Measurements from ENCODE around the gene ALG1. TPM values are rescaled to one million over a fixed set of nuclear protein-coding genes. Genes with fewer than 3 reads are reported as not detected.

Gene ALG1
- total and polyA plus RNA-seq, 2 of the 13 experiments (the other 11 are each of a cell fraction or from before 2014, with no cell fraction given): 43.3 to 75.6 TPM

DNA sequence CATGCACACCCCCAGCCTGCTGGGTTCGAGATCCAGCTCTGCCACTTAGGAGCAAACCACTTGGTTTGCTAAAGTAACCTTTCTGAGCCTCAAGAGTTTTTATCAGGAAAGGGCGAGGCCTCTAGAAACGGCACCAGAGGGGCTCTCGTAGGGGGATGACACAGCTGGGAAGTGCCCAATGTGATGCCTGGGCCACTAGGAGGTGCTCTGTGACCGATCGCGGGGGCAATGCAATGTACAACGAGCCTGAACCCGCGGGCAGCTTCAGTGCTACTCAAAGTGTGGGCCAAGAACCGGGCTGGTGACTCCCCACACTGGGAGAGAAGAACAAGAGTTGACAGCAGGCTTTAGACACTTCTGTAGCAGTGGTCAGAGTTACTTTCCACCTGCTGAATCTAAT is 15.3 kb upstream of the ALG1 start (continued):
- TF ChIP-seq NR2C2 (CRISPR knock-in tag; IDR thresholded peaks at IDR 0.05; ENCODE audit: borderline replicate concordance) (no peak), THAP9 (CRISPR knock-in tag; IDR thresholded peaks at IDR 0.05; ENCODE audit: borderline replicate concordance) (no peak), ZNF430 (CRISPR knock-in tag; IDR thresholded peaks at IDR 0.05) (no peak), ZNF224 (CRISPR knock-in tag; IDR thresholded peaks at IDR 0.05) (no peak), ZNF468 (CRISPR knock-in tag; IDR thresholded peaks at IDR 0.05) (no peak), ZNF580 (CRISPR knock-in tag; IDR thresholded peaks at IDR 0.05; ENCODE audit: borderline replicate concordance, low read depth) (no peak), TAF1 (CRISPR knock-in tag; IDR thresholded peaks at IDR 0.05) (no peak), TP53 (CRISPR knock-in tag; conservative IDR thresholded peaks at IDR 0.05) (0 out of 2 replicates have a peak, but pooled peaks have one; percentile 45), ARID2 (CRISPR knock-in tag; IDR thresholded peaks at IDR 0.05; ENCODE audit: borderline replicate concordance) (no peak)
- TF ChIP-seq, protein P1, sequence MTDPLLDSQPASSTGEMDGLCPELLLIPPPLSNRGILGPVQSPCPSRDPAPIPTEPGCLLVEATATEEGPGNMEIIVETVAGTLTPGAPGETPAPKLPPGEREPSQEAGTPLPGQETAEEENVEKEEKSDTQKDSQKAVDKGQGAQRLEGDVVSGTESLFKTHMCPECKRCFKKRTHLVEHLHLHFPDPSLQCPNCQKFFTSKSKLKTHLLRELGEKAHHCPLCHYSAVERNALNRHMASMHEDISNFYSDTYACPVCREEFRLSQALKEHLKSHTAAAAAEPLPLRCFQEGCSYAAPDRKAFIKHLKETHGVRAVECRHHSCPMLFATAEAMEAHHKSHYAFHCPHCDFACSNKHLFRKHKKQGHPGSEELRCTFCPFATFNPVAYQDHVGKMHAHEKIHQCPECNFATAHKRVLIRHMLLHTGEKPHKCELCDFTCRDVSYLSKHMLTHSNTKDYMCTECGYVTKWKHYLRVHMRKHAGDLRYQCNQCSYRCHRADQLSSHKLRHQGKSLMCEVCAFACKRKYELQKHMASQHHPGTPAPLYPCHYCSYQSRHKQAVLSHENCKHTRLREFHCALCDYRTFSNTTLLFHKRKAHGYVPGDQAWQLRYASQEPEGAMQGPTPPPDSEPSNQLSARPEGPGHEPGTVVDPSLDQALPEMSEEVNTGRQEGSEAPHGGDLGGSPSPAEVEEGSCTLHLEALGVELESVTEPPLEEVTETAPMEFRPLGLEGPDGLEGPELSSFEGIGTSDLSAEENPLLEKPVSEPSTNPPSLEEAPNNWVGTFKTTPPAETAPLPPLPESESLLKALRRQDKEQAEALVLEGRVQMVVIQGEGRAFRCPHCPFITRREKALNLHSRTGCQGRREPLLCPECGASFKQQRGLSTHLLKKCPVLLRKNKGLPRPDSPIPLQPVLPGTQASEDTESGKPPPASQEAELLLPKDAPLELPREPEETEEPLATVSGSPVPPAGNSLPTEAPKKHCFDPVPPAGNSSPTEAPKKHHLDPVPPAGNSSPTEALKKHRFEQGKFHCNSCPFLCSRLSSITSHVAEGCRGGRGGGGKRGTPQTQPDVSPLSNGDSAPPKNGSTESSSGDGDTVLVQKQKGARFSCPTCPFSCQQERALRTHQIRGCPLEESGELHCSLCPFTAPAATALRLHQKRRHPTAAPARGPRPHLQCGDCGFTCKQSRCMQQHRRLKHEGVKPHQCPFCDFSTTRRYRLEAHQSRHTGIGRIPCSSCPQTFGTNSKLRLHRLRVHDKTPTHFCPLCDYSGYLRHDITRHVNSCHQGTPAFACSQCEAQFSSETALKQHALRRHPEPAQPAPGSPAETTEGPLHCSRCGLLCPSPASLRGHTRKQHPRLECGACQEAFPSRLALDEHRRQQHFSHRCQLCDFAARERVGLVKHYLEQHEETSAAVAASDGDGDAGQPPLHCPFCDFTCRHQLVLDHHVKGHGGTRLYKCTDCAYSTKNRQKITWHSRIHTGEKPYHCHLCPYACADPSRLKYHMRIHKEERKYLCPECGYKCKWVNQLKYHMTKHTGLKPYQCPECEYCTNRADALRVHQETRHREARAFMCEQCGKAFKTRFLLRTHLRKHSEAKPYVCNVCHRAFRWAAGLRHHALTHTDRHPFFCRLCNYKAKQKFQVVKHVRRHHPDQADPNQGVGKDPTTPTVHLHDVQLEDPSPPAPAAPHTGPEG (CRISPR knock-in tag; IDR thresholded peaks at IDR 0.05): 0 out of 2 replicates have a peak, but pooled peaks have one; percentile 60
- TF ChIP-seq, protein P2, sequence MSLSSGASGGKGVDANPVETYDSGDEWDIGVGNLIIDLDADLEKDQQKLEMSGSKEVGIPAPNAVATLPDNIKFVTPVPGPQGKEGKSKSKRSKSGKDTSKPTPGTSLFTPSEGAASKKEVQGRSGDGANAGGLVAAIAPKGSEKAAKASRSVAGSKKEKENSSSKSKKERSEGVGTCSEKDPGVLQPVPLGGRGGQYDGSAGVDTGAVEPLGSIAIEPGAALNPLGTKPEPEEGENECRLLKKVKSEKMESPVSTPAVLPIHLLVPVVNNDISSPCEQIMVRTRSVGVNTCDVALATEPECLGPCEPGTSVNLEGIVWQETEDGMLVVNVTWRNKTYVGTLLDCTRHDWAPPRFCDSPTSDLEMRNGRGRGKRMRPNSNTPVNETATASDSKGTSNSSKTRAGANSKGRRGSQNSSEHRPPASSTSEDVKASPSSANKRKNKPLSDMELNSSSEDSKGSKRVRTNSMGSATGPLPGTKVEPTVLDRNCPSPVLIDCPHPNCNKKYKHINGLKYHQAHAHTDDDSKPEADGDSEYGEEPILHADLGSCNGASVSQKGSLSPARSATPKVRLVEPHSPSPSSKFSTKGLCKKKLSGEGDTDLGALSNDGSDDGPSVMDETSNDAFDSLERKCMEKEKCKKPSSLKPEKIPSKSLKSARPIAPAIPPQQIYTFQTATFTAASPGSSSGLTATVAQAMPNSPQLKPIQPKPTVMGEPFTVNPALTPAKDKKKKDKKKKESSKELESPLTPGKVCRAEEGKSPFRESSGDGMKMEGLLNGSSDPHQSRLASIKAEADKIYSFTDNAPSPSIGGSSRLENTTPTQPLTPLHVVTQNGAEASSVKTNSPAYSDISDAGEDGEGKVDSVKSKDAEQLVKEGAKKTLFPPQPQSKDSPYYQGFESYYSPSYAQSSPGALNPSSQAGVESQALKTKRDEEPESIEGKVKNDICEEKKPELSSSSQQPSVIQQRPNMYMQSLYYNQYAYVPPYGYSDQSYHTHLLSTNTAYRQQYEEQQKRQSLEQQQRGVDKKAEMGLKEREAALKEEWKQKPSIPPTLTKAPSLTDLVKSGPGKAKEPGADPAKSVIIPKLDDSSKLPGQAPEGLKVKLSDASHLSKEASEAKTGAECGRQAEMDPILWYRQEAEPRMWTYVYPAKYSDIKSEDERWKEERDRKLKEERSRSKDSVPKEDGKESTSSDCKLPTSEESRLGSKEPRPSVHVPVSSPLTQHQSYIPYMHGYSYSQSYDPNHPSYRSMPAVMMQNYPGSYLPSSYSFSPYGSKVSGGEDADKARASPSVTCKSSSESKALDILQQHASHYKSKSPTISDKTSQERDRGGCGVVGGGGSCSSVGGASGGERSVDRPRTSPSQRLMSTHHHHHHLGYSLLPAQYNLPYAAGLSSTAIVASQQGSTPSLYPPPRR (CRISPR knock-in tag; IDR thresholded peaks at IDR 0.05; ENCODE audit: borderline replicate concordance): no peak
- TF ChIP-seq, protein P3, sequence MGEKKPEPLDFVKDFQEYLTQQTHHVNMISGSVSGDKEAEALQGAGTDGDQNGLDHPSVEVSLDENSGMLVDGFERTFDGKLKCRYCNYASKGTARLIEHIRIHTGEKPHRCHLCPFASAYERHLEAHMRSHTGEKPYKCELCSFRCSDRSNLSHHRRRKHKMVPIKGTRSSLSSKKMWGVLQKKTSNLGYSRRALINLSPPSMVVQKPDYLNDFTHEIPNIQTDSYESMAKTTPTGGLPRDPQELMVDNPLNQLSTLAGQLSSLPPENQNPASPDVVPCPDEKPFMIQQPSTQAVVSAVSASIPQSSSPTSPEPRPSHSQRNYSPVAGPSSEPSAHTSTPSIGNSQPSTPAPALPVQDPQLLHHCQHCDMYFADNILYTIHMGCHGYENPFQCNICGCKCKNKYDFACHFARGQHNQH (CRISPR knock-in tag; IDR thresholded peaks at IDR 0.05): no peak
